GM06990 (cell line): ENCODE measurements around the gene CDH26.

Experiments
- DNase-seq: peaks from one replicate; pipeline ENCODE4 v3.0.0-alpha.2; 2011; ENCODE audit not compliant: insufficient read length; ENCODE audit errors: extremely low read depth
- H3K27me3 ChIP-seq: replicated peaks from 2 replicates; pipeline ENCODE4 v1.6.0; 2011; ENCODE audit warnings: low read length; ENCODE audit not compliant: control insufficient read depth, insufficient read depth
- H3K36me3 ChIP-seq: 2 replicates; pipeline ENCODE4 v1.5.1; 2011; ENCODE audit warnings: low read length; ENCODE audit not compliant: control insufficient read depth, insufficient read depth
- H3K4me3 ChIP-seq: replicated peaks from 2 replicates; pipeline ENCODE4 v1.5.1; 2011; ENCODE audit warnings: low read depth, mild to moderate bottlenecking, control low read depth, low read length
- CTCF ChIP-seq: IDR thresholded peaks from 2 replicates; pipeline ENCODE4 v1.5.1; 2011; ENCODE audit warnings: low read length, control low read depth, mild to moderate bottlenecking, inconsistent platforms; ENCODE audit not compliant: insufficient read depth, poor library complexity, severe bottlenecking

CDH26 gene

GRCh38 chr20:59977086-59977485 lies 18.9 kb downstream of the CDH26 start:
- Histone ChIP-seq H3K36me3 (no peaks in the 10 kb centered on the region), H3K27me3 (no peaks in the 10 kb centered on the region), H3K4me3 (no peak overlapping the region)
- TF ChIP-seq CTCF: no peak
- no peak for DNase-seq

- Histone ChIP-seq H3K27me3 (no peaks in the 10 kb centered on the region), H3K36me3 (no peaks in the 10 kb centered on the region), H3K4me3 (no peak overlapping the region)
- DNase-seq: no peak
- TF ChIP-seq CTCF: no peak
Measured at GRCh38 chr20:59983076-59983475, 24.9 kb downstream of the CDH26 start.

GRCh38 chr20:59984541-59984940 lies 26.3 kb downstream of the CDH26 start:
- no peak for DNase-seq
- Histone ChIP-seq H3K4me3 (no peak overlapping the region), H3K36me3 (no peaks in the 10 kb centered on the region), H3K27me3 (no peaks in the 10 kb centered on the region)
- no peak for TF ChIP-seq CTCF

GRCh38 chr20:59985164-59985563 lies 26.9 kb downstream of the CDH26 start:
- no peak for DNase-seq
- no peaks in the 10 kb centered on the region for H3K36me3 ChIP-seq

GRCh38 chr20:59985864-59986263 lies 27.6 kb downstream of the CDH26 start:
- TF ChIP-seq CTCF: peak; percentile 15
- H3K4me3 ChIP-seq: no peak overlapping the region
- H3K27me3 ChIP-seq: no peaks in the 10 kb centered on the region
- DNase-seq: no peak
- no peaks in the 10 kb centered on the region for H3K36me3 ChIP-seq

More at GRCh38 chr20:59985164-59985563, 26.9 kb downstream of the CDH26 start:
- no peak overlapping the region for H3K4me3 ChIP-seq
- no peaks in the 10 kb centered on the region for H3K27me3 ChIP-seq
- no peak for TF ChIP-seq CTCF

- DNase-seq: no peak
- TF ChIP-seq CTCF: no peak
- H3K27me3 ChIP-seq: no peaks in the 10 kb centered on the region
- H3K4me3 ChIP-seq: no peak overlapping the region
- H3K36me3 ChIP-seq: no peaks in the 10 kb centered on the region
Measured at GRCh38 chr20:59987135-59987534, 28.9 kb downstream of the CDH26 start.
